Ovary (tissue), 9 donors: ENCODE data around the gene FAM149A. TPM values are rescaled to one million over a fixed set of nuclear protein-coding genes. Genes with fewer than 3 reads are reported as not detected.

ENCODE experiments used
- DNase-seq, 5 donors: peaks; one replicate each; pipeline ENCODE4 v3.0.0-alpha.2; 2019 to 2020
- H3K27ac ChIP-seq, 2 donors: fragments of 200-600 bp; one replicate each; pipeline versions ENCODE4 v1.5.1 to v1.8.0; 2019 to 2022
- H3K27me3 ChIP-seq: fragments of 200-600 bp; one replicate; pipeline ENCODE4 v1.8.0; 2022
- H3K36me3 ChIP-seq: fragments of 200-600 bp; sonication (generic); one replicate; pipeline ENCODE4 v1.5.1; 2019
- H3K4me1 ChIP-seq: one replicate; pipeline ENCODE4 v1.8.1; 2013; ENCODE audit warnings: mild to moderate bottlenecking, moderate library complexity; ENCODE audit not compliant: insufficient read depth
- H3K4me3 ChIP-seq: fragments of 200-600 bp; sonication (generic); one replicate; pipeline ENCODE4 v1.5.1; 2017
- H3K9me3 ChIP-seq, 2 donors: fragments of 200-600 bp in 1 of 2; sonication (generic) in 1 of 2; one replicate each; pipeline versions ENCODE4 v1.5.1 to v1.8.1; 2013 to 2019; ENCODE audit warnings: mild to moderate bottlenecking in 1 of 2, moderate library complexity in 1 of 2
- EP300 ChIP-seq: sonication (generic); formaldehyde crosslinking; IDR thresholded peaks from one replicate; pipeline ENCODE4 v1.6.1; 2017; ENCODE audit warnings: antibody characterized with exemption
- POLR2A ChIP-seq: fragments of 450-650 bp; IDR thresholded peaks from one replicate; pipeline ENCODE4 v1.6.1; 2017; ENCODE audit warnings: antibody characterized with exemption, mild to moderate bottlenecking, moderate library complexity
- WGBS, 3 donors: extraction: QIAGEN DNeasy Blood & Tissue Kit in 1 of 3; methylation state at CpG; one replicate each; pipeline versions ENCODE4 v1.1.5 to v1.1.7; 2013 to 2017; 5-methylcytosine and 5-hydroxymethylcytosine counted together
- intact Hi-C, 4 donors: fragments of 100-400 bp; cut with DNase I; formaldehyde crosslinking; loops; one replicate each; pipeline versions ENCODE4 v1.11.0 to v1.15.1; 2022 to 2023
- polyA plus RNA-seq, 2 donors: library from polyadenylated mRNA; stranded (reverse); fragments of 200-250 nt in 1 of 2; fragments of 350-450 nt in 1 of 2; fragmentation: Illumina TruSeq in 1 of 2; extraction: RNeasy Lipid Tissue Mini Kit (QIAGEN cat#74804) in 1 of 2; gene quantifications; one replicate each; pipeline ENCODE4 v1.2.3, GENCODE V29; 2013 to 2014
- total RNA-seq, 7 donors: library from RNA; depleted of rRNA in 2 of 7; stranded (reverse); fragments of >200 nt in 2 of 7; fragmentation: NEBNext Ultra II Directional in 3 of 7; extraction: Animal tissue kit (Norgen Biotek cat#: 25700) in 3 of 7; gene quantifications; one replicate each; pipeline versions ENCODE4 v1.1.0 to v1.2.4, GENCODE V29; 2016 to 2023
- TF ChIP-seq, protein P1 (sequence below), 3 donors: fragments of 450-650 bp in 2 of 3; fragments of 200-600 bp in 1 of 3; IDR thresholded peaks; one replicate each; pipeline versions ENCODE4 v1.5.1 to v1.8.0; 2016 to 2022; ENCODE audit warnings: antibody characterized with exemption in 3 of 3, mild to moderate bottlenecking in 1 of 3
- donor health status: DM: no; HTN: no; CAD: no; lungs with moderate emphysema.
- donor health status: DM: no; HTN: no; CAD: no.
- donor health status: Bipolar disorder and iron deficiency.
- donor health status: DM: yes; HTN: yes; CAD: no.
- donor health status: DM: no; HTN: no; CAD: no.
- donor health status: DM: yes; HTN: yes; CAD: no.

FAM149A gene
- total and polyA plus RNA-seq, 9 donors = 6.4 to 16.1 (median 12.7) TPM

DNA sequence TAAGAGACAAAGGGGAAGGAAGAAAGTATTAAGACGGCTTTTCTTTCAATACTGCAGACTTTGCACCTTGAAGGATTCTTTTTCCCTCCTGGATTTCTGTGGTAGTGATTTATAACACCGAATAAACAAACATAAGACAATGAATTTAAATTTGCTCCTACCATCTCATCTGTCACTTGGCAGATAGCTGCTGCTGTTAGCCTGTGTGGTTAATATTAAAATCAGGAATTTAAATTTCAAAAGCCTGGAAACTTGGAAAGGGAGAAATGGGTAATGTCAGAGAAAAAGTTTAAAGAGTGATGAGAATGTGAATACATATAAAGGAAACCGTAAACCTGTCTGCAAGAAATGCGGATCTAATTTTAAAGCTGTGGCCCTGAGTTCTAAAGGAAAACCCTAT, 3.4 kb downstream of the FAM149A start:
- TF ChIP-seq POLR2A = no peak
- TF ChIP-seq, protein P1, sequence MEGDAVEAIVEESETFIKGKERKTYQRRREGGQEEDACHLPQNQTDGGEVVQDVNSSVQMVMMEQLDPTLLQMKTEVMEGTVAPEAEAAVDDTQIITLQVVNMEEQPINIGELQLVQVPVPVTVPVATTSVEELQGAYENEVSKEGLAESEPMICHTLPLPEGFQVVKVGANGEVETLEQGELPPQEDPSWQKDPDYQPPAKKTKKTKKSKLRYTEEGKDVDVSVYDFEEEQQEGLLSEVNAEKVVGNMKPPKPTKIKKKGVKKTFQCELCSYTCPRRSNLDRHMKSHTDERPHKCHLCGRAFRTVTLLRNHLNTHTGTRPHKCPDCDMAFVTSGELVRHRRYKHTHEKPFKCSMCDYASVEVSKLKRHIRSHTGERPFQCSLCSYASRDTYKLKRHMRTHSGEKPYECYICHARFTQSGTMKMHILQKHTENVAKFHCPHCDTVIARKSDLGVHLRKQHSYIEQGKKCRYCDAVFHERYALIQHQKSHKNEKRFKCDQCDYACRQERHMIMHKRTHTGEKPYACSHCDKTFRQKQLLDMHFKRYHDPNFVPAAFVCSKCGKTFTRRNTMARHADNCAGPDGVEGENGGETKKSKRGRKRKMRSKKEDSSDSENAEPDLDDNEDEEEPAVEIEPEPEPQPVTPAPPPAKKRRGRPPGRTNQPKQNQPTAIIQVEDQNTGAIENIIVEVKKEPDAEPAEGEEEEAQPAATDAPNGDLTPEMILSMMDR (IDR thresholded peaks at IDR 0.05) = no peak
- no peak for TF ChIP-seq EP300
- Histone ChIP-seq H3K27ac (no peak overlapping the region), H3K4me1 (no peaks in the 10 kb centered on the region), H3K27me3 (no peaks in the 10 kb centered on the region), H3K36me3 (no peaks in the 10 kb centered on the region), H3K4me3 (no peak overlapping the region), H3K9me3 (no peaks in the 10 kb centered on the region)
- DNase-seq = no peak
- intact Hi-C loops = no loop called here
- 81 to 87% (median 86%) methylated on average over 4 of the region's 4 CpGs for WGBS, 3 donors

DNA sequence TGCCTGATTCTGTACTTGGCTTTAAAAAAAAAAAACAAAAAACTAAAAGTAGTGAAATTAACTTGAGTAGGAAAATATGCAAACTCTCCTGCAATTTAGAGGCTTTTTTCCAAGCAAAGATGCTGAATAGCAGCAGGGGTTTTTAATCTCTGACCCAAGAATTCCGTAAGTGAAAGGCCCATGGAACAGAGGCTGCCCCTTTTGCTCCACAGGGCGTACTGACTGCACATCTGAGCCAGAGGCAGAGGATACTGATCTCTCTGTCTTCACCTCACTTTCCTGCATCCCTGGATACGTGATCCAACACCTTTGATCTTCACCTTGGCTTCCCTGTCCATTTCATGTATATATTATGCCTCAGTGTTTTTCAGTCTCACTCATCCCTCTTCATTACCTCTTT, 3.9 kb downstream of the FAM149A start:
- Histone ChIP-seq H3K36me3 (no peaks in the 10 kb centered on the region), H3K9me3 (no peaks in the 10 kb centered on the region), H3K27me3 (no peaks in the 10 kb centered on the region), H3K27ac (no peak overlapping the region), H3K4me1 (no peaks in the 10 kb centered on the region), H3K4me3 (no peak overlapping the region)
- no peak for DNase-seq
- intact Hi-C loops = no loop called here
- WGBS, 3 donors = 78 to 95% (median 88%) methylated on average over 3 of the region's 3 CpGs
- TF ChIP-seq, protein P1 (IDR thresholded peaks at IDR 0.05) = no peak
- TF ChIP-seq EP300 (no peak), POLR2A (no peak)

DNA sequence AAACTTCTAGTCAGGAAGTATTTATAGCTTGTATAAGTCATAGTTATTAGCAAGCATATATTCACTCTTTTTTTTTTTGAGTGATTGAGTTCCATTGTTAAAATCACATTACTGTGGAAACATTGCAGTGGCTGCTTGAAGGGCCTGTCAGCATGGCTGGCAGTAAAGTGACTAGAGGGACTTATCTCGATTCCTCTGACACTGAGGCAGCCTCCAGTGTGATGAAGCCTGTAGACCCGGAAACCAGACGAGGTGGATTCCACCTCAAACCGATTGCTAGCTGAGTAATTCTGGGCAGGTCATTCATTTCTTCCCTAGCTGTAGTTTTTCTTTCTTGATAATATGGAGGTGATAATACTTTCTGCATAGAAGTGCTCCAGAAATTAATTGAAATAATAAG, 4.7 kb downstream of the FAM149A start:
- Histone ChIP-seq H3K9me3 (no peaks in the 10 kb centered on the region), H3K4me3 (no peak overlapping the region), H3K27me3 (no peaks in the 10 kb centered on the region), H3K4me1 (no peaks in the 10 kb centered on the region), H3K27ac (no peak overlapping the region), H3K36me3 (no peaks in the 10 kb centered on the region)
- 84 to 90% (median 89%) methylated on average over 4 of the region's 4 CpGs for WGBS, 3 donors
- TF ChIP-seq POLR2A (no peak), EP300 (no peak)
- TF ChIP-seq, protein P1 (IDR thresholded peaks at IDR 0.05) = no peak
- intact Hi-C loops = no loop called here
- DNase-seq = no peak

GRCh38 chr4:186116697-186117096, 12.2 kb downstream of the FAM149A start:
- WGBS, 3 donors = 89 to 94% (median 93%) methylated on average over 2 of the region's 2 CpGs
- Histone ChIP-seq H3K9me3 (no peaks in the 10 kb centered on the region), H3K4me3 (no peak overlapping the region), H3K4me1 (no peaks in the 10 kb centered on the region), H3K27ac (no peak overlapping the region), H3K27me3 (no peaks in the 10 kb centered on the region), H3K36me3 (no peaks in the 10 kb centered on the region)
- no peak for DNase-seq
- intact Hi-C loops = no loop called here
- no peak for TF ChIP-seq EP300
- TF ChIP-seq POLR2A = no peak
- TF ChIP-seq, protein P1 (IDR thresholded peaks at IDR 0.05) = no peak

DNA sequence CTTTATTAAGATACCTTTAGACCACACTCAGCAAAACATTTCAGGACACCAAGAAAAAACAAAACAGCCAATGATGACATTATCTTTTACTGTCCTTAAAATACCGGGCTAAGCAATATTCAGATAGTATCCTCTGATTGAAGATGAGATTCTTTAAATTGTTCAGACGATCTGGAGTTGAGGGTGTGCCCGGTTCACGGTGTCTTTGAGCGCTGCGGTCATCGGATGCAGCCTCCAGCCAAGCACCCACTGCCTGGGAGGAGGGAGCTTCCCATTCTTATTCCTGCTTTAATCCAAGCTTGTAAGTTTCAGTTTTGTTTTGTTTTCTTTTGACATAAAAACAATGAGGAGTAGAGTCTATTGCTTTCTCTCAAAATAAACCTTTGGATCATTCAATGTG, 14.1 kb downstream of the FAM149A start:
- Histone ChIP-seq H3K4me3 (no peak overlapping the region), H3K4me1 (no peaks in the 10 kb centered on the region), H3K9me3 (no peaks in the 10 kb centered on the region), H3K27me3 (no peaks in the 10 kb centered on the region), H3K36me3 (no peaks in the 10 kb centered on the region), H3K27ac (no peak overlapping the region)
- WGBS, 3 donors = 12 to 20% (median 13%) methylated on average over 7 of the region's 7 CpGs
- TF ChIP-seq, protein P1 (IDR thresholded peaks at IDR 0.05) = no peak
- TF ChIP-seq EP300 (no peak), POLR2A (no peak)
- intact Hi-C loops = no loop called here
- DNase-seq = no peak
